SK-N-MC (cell line): ENCODE data around the gene GMPR.

Experiments
- EZH2 ChIP-seq: fragments of 200-600 bp; sonication (generic); IDR thresholded peaks from one replicate; pipeline ENCODE4 v1.6.1; 2017; ENCODE audit warnings: antibody characterized with exemption
- POLR2AphosphoS5 ChIP-seq: IDR thresholded peaks from 2 replicates; pipeline ENCODE4 v1.6.1; 2012; ENCODE audit warnings: mild to moderate bottlenecking, low read depth, low read length, borderline replicate concordance

GRCh38 chr6:16223362-16223761 lies 15.0 kb upstream of the GMPR start:
- TF ChIP-seq POLR2AphosphoS5 (no peak), EZH2 (no peak)
